Testis (tissue), 3 donors: ENCODE measurements around the gene RHBDD1. TPM values are rescaled to one million over a fixed set of nuclear protein-coding genes. Genes with fewer than 3 reads are reported as not detected.

ENCODE experiments used
- DNase-seq: peaks from one replicate; pipeline ENCODE4 v3.0.0-alpha.2; 2019
- H3K27ac ChIP-seq, 2 donors: fragments of 200-600 bp; sonication (generic); one replicate each; pipeline ENCODE4 v1.5.1; 2019
- H3K27me3 ChIP-seq: fragments of 200-600 bp; sonication (generic); one replicate; pipeline ENCODE4 v1.5.1; 2019
- H3K36me3 ChIP-seq: fragments of 200-600 bp; sonication (generic); one replicate; pipeline ENCODE4 v1.5.1; 2017; ENCODE audit warnings: low read depth; ENCODE audit errors: missing control alignments
- H3K4me1 ChIP-seq: fragments of 200-600 bp; sonication (generic); one replicate; pipeline ENCODE4 v1.5.1; 2019
- H3K4me3 ChIP-seq, 2 donors: fragments of 200-600 bp; sonication (generic); one replicate each; pipeline ENCODE4 v1.5.1; 2017 to 2019
- H3K9me3 ChIP-seq: fragments of 200-600 bp; sonication (generic); one replicate; pipeline ENCODE4 v1.5.1; 2017
- CTCF ChIP-seq, 3 experiments: fragments of 450-650 bp in 2 of 3; fragments of 200-600 bp in 1 of 3; sonication (generic) in 1 of 3; IDR thresholded peaks; one replicate each; pipeline ENCODE4 v1.5.1; 2016 to 2019; ENCODE audit warnings: antibody characterized with exemption in 3 of 3, mild to moderate bottlenecking in 2 of 3, moderate library complexity in 1 of 3
- POLR2A ChIP-seq: fragments of 450-650 bp; IDR thresholded peaks from one replicate; pipeline ENCODE4 v1.6.1; 2017; ENCODE audit warnings: antibody characterized with exemption, mild to moderate bottlenecking, moderate library complexity
- WGBS, 2 donors: methylation state at CpG; one replicate each; pipeline ENCODE4 v1.1.5; 2018; 5-methylcytosine and 5-hydroxymethylcytosine counted together
- intact Hi-C: fragments of 100-400 bp; cut with DNase I; formaldehyde crosslinking; loops from one replicate; pipeline ENCODE4 v1.15.1; 2023; ENCODE audit warnings: low total_unique reads
- polyA plus RNA-seq: library from polyadenylated mRNA; stranded (reverse); fragments of 350-450 nt; fragmentation: Illumina TruSeq; extraction: RNeasy Lipid Tissue Mini Kit (QIAGEN cat#74804); gene quantifications from one replicate; pipeline ENCODE4 v1.2.3, GENCODE V29; 2014; ENCODE audit warnings: low read depth, low replicate concordance; ENCODE audit not compliant: insufficient read depth
- total RNA-seq, 2 donors: library from RNA; depleted of rRNA; stranded (reverse); fragments of >200 nt; gene quantifications; one replicate each; pipeline ENCODE4 v1.2.3, GENCODE V29; 2016

RHBDD1 gene
- total and polyA plus RNA-seq, 3 donors from 2014 or later, result 38.0 to 49.8 (median 43.4) TPM

- H3K4me3 ChIP-seq, result no peak overlapping the region
- H3K36me3 ChIP-seq, result no peaks in the 10 kb centered on the region
- no peaks in the 10 kb centered on the region for H3K9me3 ChIP-seq
- no peaks in the 10 kb centered on the region for H3K27me3 ChIP-seq
- 68% methylated on average over 3 of the region's 3 CpGs for WGBS, 2 donors
- no peak overlapping the region for H3K27ac ChIP-seq
- no peaks in the 10 kb centered on the region for H3K4me1 ChIP-seq
- intact Hi-C loops, result no loop called here
- no peak for TF ChIP-seq CTCF (IDR thresholded peaks at IDR 0.05)
- no peak for DNase-seq
Measured at GRCh38 chr2:226845386-226846116, 9.7 kb downstream of the RHBDD1 start.

DNA sequence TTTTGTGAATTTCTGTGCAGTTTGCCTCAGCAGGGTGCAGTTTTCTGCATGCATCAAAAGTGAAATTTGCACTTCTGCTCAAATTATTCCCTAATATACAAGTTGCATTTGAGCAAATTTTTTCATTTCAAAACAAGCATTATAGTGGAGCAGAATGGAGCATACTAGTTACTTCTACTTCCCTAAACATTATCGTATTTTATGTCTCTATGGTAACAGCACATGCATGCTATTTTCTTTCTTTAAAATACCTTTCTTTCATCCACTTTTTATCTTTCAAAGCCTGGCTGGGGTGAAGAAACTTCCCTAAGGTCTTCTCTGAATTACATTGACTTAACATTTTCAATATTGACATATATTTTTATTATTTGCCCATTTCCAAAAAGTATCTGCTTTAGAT is 11.2 kb downstream of the RHBDD1 start:
- Histone ChIP-seq H3K27me3 (no peaks in the 10 kb centered on the region), H3K4me1 (no peaks in the 10 kb centered on the region), H3K9me3 (no peaks in the 10 kb centered on the region), H3K27ac (no peak overlapping the region), H3K36me3 (no peaks in the 10 kb centered on the region), H3K4me3 (no peak overlapping the region)
- intact Hi-C loops, result no loop called here
- no peak for DNase-seq
- TF ChIP-seq POLR2A (no peak), CTCF (IDR thresholded peaks at IDR 0.05) (no peak)
- WGBS, 2 donors, result 79 to 91% methylated on average over 1 of the region's 1 CpG

DNA sequence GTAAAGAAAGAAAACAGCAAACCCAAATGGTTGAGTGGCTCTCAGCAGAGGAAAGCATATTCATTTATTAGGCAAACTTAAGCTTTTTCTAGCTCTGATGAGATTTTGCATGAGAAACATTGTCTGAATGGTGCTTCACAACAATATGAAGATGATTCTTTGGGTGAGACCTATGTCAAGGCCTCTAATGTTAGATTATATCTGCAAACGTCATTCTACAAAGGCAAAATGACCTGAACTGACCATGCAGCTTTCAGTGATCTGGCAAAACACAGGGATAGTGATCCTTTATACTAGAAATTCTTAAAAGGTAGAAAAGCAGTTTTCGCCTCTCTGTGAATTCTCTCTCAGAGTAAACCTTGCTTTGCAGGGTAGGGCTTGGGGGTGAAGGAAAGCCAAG is 11.7 kb downstream of the RHBDD1 start:
- no peak for DNase-seq
- Histone ChIP-seq H3K27me3 (no peaks in the 10 kb centered on the region), H3K4me1 (no peaks in the 10 kb centered on the region), H3K27ac (no peak overlapping the region), H3K9me3 (no peaks in the 10 kb centered on the region), H3K36me3 (no peaks in the 10 kb centered on the region), H3K4me3 (no peak overlapping the region)
- WGBS, 2 donors, result 73 to 80% methylated on average over 2 of the region's 2 CpGs
- intact Hi-C loops, result no loop called here
- TF ChIP-seq CTCF (IDR thresholded peaks at IDR 0.05) (no peak), POLR2A (no peak)

DNA sequence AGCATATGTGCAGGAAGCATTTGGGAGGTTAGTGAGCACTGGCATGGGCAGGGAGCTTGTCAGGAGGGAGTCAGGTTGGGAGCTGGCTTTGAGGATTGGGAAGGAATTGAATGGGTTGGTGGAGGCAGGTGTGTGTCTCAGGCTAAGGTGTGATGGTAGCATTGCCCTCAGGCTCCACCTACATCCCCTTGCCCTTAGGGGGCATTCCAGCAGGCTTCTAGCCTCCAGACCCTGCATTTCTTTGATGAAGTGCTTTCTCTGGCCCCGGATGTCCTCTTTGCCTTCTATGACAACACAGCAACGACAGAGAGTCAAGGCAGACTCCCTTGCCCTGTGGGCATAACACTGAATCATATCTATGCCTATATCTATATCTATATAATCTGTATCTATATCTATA is 13.5 kb downstream of the RHBDD1 start:
- Histone ChIP-seq H3K4me1 (no peaks in the 10 kb centered on the region), H3K27me3 (no peaks in the 10 kb centered on the region), H3K27ac (no peak overlapping the region), H3K36me3 (no peaks in the 10 kb centered on the region), H3K9me3 (no peaks in the 10 kb centered on the region), H3K4me3 (no peak overlapping the region)
- TF ChIP-seq POLR2A (no peak), CTCF (IDR thresholded peaks at IDR 0.05) (no peak)
- intact Hi-C loops, result no loop called here
- no peak for DNase-seq
- WGBS, 2 donors, result 88 to 96% methylated on average over 2 of the region's 2 CpGs

GRCh38 chr2:226850024-226850423 is 14.2 kb downstream of the RHBDD1 start:
- Histone ChIP-seq H3K36me3 (no peaks in the 10 kb centered on the region), H3K27ac (no peak overlapping the region), H3K9me3 (no peaks in the 10 kb centered on the region), H3K27me3 (no peaks in the 10 kb centered on the region), H3K4me3 (no peak overlapping the region), H3K4me1 (no peaks in the 10 kb centered on the region)
- DNase-seq, result no peak
- 89 to 91% methylated on average over 5 of the region's 5 CpGs for WGBS, 2 donors
- no peak for TF ChIP-seq POLR2A
- TF ChIP-seq CTCF (IDR thresholded peaks at IDR 0.05), result no peak
- intact Hi-C loops, result no loop called here
